A549 (cell line): ENCODE results near the gene ADGRG6. TPM values are rescaled to one million over a fixed set of nuclear protein-coding genes. Genes with fewer than 3 reads are reported as not detected.

Source experiments
- ATAC-seq, 2 experiments: fragments of 200-7000 bp in 1 of 2; fragments of >200 bp in 1 of 2; cut with Nextera tagmentation in 1 of 2; cut with Tn5 transposase in 1 of 2; 3 replicates each; pipeline versions ENCODE4 v1.8.0 to v1.9.1; 2018 to 2020; ENCODE audit warnings: mild to moderate bottlenecking in 1 of 2, moderate library complexity in 1 of 2
- CTCF ChIA-PET: fragments of 300-600 bp; sonication (Branson Sonifier 250); formaldehyde crosslinking; extraction: SDS; loops from one replicate; lab custom pipeline; 2021; ENCODE audit warnings: antibody characterized with exemption, inconsistent platforms; lab: Yijun Ruan, JAX
- POLR2A ChIA-PET: fragments of 350-600 bp; formaldehyde crosslinking; extraction: SDS; loops from one replicate; lab custom pipeline; 2021; ENCODE audit warnings: antibody characterized with exemption, inconsistent platforms; lab: Yijun Ruan, JAX
- DNase-seq, 2 experiments: peaks; one replicate each; pipeline versions ENCODE4 v3.0.0 to v3.0.0-alpha.2; 2011 to 2016; ENCODE audit warnings: low read depth in 1 of 2, low spot score in 1 of 2
- FAIRE-seq: peaks from 2 replicates; lab custom pipeline; 2011; peaks lifted over from hg19 to GRCh38; lab: Jason Lieb, UNC
- H3K27ac ChIP-seq, 2 experiments: fragments of >200 bp; sonication (Bioruptor Twin); formaldehyde crosslinking; 3 replicates each; pipeline ENCODE4 v1.5.1; 2016 to 2017
- H3K4me1 ChIP-seq: fragments of >200 bp; sonication (Bioruptor Twin); formaldehyde crosslinking; 3 replicates; pipeline ENCODE4 v1.6.1; 2016
- H3K4me2 ChIP-seq: fragments of >200 bp; sonication (Bioruptor Twin); formaldehyde crosslinking; 3 replicates; pipeline ENCODE4 v1.6.1; 2016
- H3K4me3 ChIP-seq: fragments of >200 bp; sonication (Bioruptor Twin); formaldehyde crosslinking; 3 replicates; pipeline ENCODE4 v1.5.1; 2016
- H3K9me3 ChIP-seq: fragments of >200 bp; sonication (Bioruptor Twin); formaldehyde crosslinking; 3 replicates; pipeline ENCODE4 v1.6.1; 2016
- CBX2 ChIP-seq: fragments of 200-600 bp; sonication (generic); IDR thresholded peaks from 2 replicates; pipeline ENCODE4 v1.6.1; 2016; ENCODE audit warnings: low read depth, mild to moderate bottlenecking, borderline replicate concordance
- ESRRA ChIP-seq: fragments of 150-350 bp; IDR thresholded peaks from 2 replicates; pipeline ENCODE4 v1.6.1; 2014; ENCODE audit warnings: mild to moderate bottlenecking, low read length, borderline replicate concordance
- FOSB ChIP-seq: fragments of 250-450 bp; sonication (Bioruptor Pico); IDR thresholded peaks from 2 replicates; pipeline ENCODE4 v1.5.0; 2020; ENCODE audit warnings: mild to moderate bottlenecking, moderate library complexity
- HDAC2 ChIP-seq: fragments of 200-600 bp; sonication (generic); IDR thresholded peaks from 2 replicates; pipeline ENCODE4 v1.6.1; 2016
- HOXA7 ChIP-seq: fragments of 250-450 bp; sonication (Bioruptor Pico); IDR thresholded peaks from 2 replicates; pipeline ENCODE4 v1.5.0; 2020; ENCODE audit warnings: mild to moderate bottlenecking, moderate library complexity
- HOXB13 ChIP-seq: fragments of 250-450 bp; sonication (Bioruptor Pico); IDR thresholded peaks from 2 replicates; pipeline ENCODE4 v1.5.0; 2020; ENCODE audit warnings: low read depth, mild to moderate bottlenecking, moderate library complexity
- JUN ChIP-seq, 2 experiments: fragments of >200 bp; sonication (Bioruptor Twin); formaldehyde crosslinking; IDR thresholded peaks; 2 replicates in 1 of 2; 3 replicates in 1 of 2; pipeline ENCODE4 v1.6.1; 2016 to 2017
- JUNB ChIP-seq: fragments of >200 bp; sonication (Bioruptor Twin); formaldehyde crosslinking; IDR thresholded peaks from 2 replicates; pipeline ENCODE4 v1.6.1; 2016
- KDM5A ChIP-seq: fragments of 200-600 bp; sonication (generic); IDR thresholded peaks from 2 replicates; pipeline ENCODE4 v1.6.1; 2016; ENCODE audit warnings: antibody characterized with exemption, mild to moderate bottlenecking
- MAFK ChIP-seq: fragments of 450-650 bp; IDR thresholded peaks from 2 replicates; pipeline ENCODE4 v1.6.1; 2014; ENCODE audit not compliant: partially characterized antibody
- NPAS2 ChIP-seq: fragments of 250-450 bp; sonication (Bioruptor Pico); IDR thresholded peaks from 2 replicates; pipeline ENCODE4 v1.8.0; 2022; ENCODE audit warnings: mild to moderate bottlenecking, moderate library complexity, borderline replicate concordance
- POLR2AphosphoS2 ChIP-seq: conservative IDR thresholded peaks from 2 replicates; pipeline ENCODE4 v1.6.1; 2012; ENCODE audit warnings: low read length, improper control_type of control experiment, inconsistent platforms
- RCOR1 ChIP-seq: fragments of 150-350 bp; IDR thresholded peaks from 2 replicates; pipeline ENCODE4 v1.6.1; 2014; ENCODE audit warnings: antibody characterized with exemption, low read length, low read depth
- RFX5 ChIP-seq: fragments of 450-650 bp; IDR thresholded peaks from 2 replicates; pipeline ENCODE4 v1.7.1; 2014; ENCODE audit warnings: antibody characterized with exemption, mild to moderate bottlenecking, moderate library complexity
- RNF2 ChIP-seq: fragments of 200-600 bp; sonication (generic); IDR thresholded peaks from 2 replicates; pipeline ENCODE4 v1.6.1; 2016; ENCODE audit warnings: low read depth, mild to moderate bottlenecking, antibody characterized with exemption, moderate library complexity, borderline replicate concordance
- TFCP2L1 ChIP-seq: fragments of 250-450 bp; sonication (Bioruptor Pico); IDR thresholded peaks from 2 replicates; pipeline ENCODE4 v1.5.0; 2021; ENCODE audit warnings: mild to moderate bottlenecking
- ZC3H11A ChIP-seq: fragments of 450-650 bp; IDR thresholded peaks from 2 replicates; pipeline ENCODE4 v1.6.1; 2014; ENCODE audit warnings: antibody characterized with exemption, mild to moderate bottlenecking
- ZNF302 ChIP-seq: fragments of 250-450 bp; sonication (Bioruptor Pico); IDR thresholded peaks from 2 replicates; pipeline ENCODE4 v1.9.0; 2021; ENCODE audit warnings: inconsistent platforms, mild to moderate bottlenecking, moderate library complexity
- ZSCAN20 ChIP-seq: fragments of 250-450 bp; sonication (Bioruptor Pico); IDR thresholded peaks from 2 replicates; pipeline ENCODE4 v1.8.0; 2022; ENCODE audit warnings: mild to moderate bottlenecking, moderate library complexity
- WGBS: methylation state at CpG from one replicate; pipeline ENCODE4 v1.1.6; 2017; ENCODE audit errors: missing lambda C conversion rate; 5-methylcytosine and 5-hydroxymethylcytosine counted together
- polyA plus RNA-seq, 4 experiments: library from polyadenylated mRNA; depleted of rRNA in 3 of 4; stranded (reverse); fragments of >200 nt; fragmentation: RNase III in 1 of 4; extraction: RNeasy Plus Mini Kit Qiagen cat#74134 plus additional on column Dnase treatment in 1 of 4; gene quantifications; 2 replicates in 3 of 4; 3 replicates in 1 of 4; pipeline ENCODE4 v1.2.3, GENCODE V29; 2011 to 2017
- TF ChIP-seq, protein P1 (sequence below): fragments of 200-600 bp; sonication (generic); IDR thresholded peaks from 2 replicates; pipeline ENCODE4 v1.6.1; 2016; ENCODE audit warnings: antibody characterized with exemption, mild to moderate bottlenecking, moderate library complexity
- TF ChIP-seq, protein P2 (sequence below): fragments of 250-450 bp; sonication (Bioruptor Pico); IDR thresholded peaks from 2 replicates; pipeline ENCODE4 v1.5.0; 2021; ENCODE audit warnings: mild to moderate bottlenecking, moderate library complexity, borderline replicate concordance
- TF ChIP-seq, protein P3 (sequence below): fragments of 150-350 bp; IDR thresholded peaks from 2 replicates; pipeline ENCODE4 v1.6.1; 2014; ENCODE audit warnings: low read depth, mild to moderate bottlenecking, low read length
- TF ChIP-seq, protein P4 (sequence below): fragments of >200 bp; sonication (Bioruptor Twin); formaldehyde crosslinking; IDR thresholded peaks from 3 replicates; pipeline ENCODE4 v1.6.1; 2016
- TF ChIP-seq, protein P5 (sequence below): fragments of >200 bp; sonication (Bioruptor Twin); formaldehyde crosslinking; IDR thresholded peaks from 2 replicates; pipeline ENCODE4 v1.6.1; 2016
- TF ChIP-seq, protein P6 (sequence below): IDR thresholded peaks from 2 replicates; pipeline ENCODE4 v1.6.1; 2012

ADGRG6 gene
- polyA plus RNA-seq, 2 of the 4 experiments (the other 2 are of a cell fraction) = 55.4 to 181 TPM

DNA sequence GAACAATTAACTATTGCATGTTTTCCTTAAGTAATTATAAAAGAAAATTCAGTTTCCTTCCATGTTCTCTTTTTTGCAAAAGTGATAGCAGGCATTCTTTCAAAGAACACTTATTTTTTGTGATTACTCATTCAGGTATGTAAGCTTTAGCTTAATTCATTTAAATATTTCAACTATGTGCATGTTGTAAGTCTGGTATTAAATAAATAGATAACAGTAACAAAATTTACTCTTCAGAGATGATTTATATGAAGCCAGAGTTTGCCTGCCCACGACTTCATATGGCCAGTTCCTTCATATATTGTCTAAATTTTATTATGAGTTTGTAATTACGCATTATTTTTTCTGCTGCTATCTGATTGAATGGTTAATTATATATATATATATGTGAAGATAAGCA lies 110.9 kb downstream of the ADGRG6 start:
- Histone ChIP-seq H3K27ac (peak overlapping the region in 1 of 2 experiments; percentile 76; a peak in 3 of 6 replicates), H3K4me1 (peaks cover 64% of the 10 kb centered on the region), H3K4me3 (no peak overlapping the region), H3K9me3 (no peaks in the 10 kb centered on the region), H3K4me2 (peak overlapping the region; percentile 66)
- ATAC-seq (no peak), DNase-seq (no peak), FAIRE-seq (no peak)
- CTCF ChIA-PET = no interaction called here
- POLR2A ChIA-PET = no interaction called here
- TF ChIP-seq HOXA7 = no peak
- no peak for TF ChIP-seq MAFK
- TF ChIP-seq, protein P1, sequence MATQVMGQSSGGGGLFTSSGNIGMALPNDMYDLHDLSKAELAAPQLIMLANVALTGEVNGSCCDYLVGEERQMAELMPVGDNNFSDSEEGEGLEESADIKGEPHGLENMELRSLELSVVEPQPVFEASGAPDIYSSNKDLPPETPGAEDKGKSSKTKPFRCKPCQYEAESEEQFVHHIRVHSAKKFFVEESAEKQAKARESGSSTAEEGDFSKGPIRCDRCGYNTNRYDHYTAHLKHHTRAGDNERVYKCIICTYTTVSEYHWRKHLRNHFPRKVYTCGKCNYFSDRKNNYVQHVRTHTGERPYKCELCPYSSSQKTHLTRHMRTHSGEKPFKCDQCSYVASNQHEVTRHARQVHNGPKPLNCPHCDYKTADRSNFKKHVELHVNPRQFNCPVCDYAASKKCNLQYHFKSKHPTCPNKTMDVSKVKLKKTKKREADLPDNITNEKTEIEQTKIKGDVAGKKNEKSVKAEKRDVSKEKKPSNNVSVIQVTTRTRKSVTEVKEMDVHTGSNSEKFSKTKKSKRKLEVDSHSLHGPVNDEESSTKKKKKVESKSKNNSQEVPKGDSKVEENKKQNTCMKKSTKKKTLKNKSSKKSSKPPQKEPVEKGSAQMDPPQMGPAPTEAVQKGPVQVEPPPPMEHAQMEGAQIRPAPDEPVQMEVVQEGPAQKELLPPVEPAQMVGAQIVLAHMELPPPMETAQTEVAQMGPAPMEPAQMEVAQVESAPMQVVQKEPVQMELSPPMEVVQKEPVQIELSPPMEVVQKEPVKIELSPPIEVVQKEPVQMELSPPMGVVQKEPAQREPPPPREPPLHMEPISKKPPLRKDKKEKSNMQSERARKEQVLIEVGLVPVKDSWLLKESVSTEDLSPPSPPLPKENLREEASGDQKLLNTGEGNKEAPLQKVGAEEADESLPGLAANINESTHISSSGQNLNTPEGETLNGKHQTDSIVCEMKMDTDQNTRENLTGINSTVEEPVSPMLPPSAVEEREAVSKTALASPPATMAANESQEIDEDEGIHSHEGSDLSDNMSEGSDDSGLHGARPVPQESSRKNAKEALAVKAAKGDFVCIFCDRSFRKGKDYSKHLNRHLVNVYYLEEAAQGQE = no peak
- TF ChIP-seq JUNB = no peak
- no peak for TF ChIP-seq RFX5
- TF ChIP-seq HDAC2 = no peak
- no peak for TF ChIP-seq POLR2AphosphoS2
- TF ChIP-seq, protein P2, sequence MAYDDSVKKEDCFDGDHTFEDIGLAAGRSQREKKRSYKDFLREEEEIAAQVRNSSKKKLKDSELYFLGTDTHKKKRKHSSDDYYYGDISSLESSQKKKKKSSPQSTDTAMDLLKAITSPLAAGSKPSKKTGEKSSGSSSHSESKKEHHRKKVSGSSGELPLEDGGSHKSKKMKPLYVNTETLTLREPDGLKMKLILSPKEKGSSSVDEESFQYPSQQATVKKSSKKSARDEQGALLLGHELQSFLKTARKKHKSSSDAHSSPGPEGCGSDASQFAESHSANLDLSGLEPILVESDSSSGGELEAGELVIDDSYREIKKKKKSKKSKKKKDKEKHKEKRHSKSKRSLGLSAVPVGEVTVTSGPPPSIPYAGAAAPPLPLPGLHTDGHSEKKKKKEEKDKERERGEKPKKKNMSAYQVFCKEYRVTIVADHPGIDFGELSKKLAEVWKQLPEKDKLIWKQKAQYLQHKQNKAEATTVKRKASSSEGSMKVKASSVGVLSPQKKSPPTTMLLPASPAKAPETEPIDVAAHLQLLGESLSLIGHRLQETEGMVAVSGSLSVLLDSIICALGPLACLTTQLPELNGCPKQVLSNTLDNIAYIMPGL (CRISPR knock-in tag) = no peak
- no peak for TF ChIP-seq KDM5A
- WGBS = 51% methylated on average over 2 of the region's 2 CpGs

DNA sequence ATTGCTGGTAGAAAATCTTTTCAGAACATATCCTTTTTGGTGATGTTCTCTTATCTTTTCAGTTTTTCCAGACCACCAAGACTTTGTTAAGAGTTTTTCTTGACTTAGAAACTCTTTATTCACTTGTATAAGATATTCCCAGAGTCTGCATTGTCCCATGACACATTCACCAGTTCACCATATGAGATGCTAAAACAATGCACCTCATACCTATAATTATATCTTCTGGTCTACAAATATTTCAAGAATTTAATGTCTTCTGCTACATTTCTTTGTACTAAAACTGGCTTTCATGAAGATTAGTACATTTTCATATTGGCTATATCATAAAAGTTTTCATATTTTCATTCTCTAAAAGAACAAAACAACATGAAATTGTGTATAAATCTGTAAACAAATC lies 111.3 kb downstream of the ADGRG6 start:
- TF ChIP-seq, protein P3, sequence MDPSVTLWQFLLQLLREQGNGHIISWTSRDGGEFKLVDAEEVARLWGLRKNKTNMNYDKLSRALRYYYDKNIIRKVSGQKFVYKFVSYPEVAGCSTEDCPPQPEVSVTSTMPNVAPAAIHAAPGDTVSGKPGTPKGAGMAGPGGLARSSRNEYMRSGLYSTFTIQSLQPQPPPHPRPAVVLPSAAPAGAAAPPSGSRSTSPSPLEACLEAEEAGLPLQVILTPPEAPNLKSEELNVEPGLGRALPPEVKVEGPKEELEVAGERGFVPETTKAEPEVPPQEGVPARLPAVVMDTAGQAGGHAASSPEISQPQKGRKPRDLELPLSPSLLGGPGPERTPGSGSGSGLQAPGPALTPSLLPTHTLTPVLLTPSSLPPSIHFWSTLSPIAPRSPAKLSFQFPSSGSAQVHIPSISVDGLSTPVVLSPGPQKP = no peak
- TF ChIP-seq, protein P4, sequence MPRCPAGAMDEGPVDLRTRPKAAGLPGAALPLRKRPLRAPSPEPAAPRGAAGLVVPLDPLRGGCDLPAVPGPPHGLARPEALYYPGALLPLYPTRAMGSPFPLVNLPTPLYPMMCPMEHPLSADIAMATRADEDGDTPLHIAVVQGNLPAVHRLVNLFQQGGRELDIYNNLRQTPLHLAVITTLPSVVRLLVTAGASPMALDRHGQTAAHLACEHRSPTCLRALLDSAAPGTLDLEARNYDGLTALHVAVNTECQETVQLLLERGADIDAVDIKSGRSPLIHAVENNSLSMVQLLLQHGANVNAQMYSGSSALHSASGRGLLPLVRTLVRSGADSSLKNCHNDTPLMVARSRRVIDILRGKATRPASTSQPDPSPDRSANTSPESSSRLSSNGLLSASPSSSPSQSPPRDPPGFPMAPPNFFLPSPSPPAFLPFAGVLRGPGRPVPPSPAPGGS = no peak
- no peak for TF ChIP-seq FOSB
- TF ChIP-seq, protein P5, sequence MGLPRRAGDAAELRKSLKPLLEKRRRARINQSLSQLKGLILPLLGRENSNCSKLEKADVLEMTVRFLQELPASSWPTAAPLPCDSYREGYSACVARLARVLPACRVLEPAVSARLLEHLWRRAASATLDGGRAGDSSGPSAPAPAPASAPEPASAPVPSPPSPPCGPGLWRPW = no peak
- no peak for TF ChIP-seq NPAS2 (CRISPR knock-in tag)
- no peak for TF ChIP-seq ZSCAN20 (CRISPR knock-in tag)
- TF ChIP-seq ESRRA = no peak
- TF ChIP-seq MAFK = no peak
- TF ChIP-seq, protein P6, sequence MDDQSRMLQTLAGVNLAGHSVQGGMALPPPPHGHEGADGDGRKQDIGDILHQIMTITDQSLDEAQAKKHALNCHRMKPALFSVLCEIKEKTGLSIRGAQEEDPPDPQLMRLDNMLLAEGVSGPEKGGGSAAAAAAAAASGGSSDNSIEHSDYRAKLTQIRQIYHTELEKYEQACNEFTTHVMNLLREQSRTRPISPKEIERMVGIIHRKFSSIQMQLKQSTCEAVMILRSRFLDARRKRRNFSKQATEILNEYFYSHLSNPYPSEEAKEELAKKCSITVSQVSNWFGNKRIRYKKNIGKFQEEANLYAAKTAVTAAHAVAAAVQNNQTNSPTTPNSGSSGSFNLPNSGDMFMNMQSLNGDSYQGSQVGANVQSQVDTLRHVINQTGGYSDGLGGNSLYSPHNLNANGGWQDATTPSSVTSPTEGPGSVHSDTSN = no peak
- TF ChIP-seq RNF2 = no peak
- TF ChIP-seq HDAC2 = no peak
- no peak for TF ChIP-seq JUN (IDR thresholded peaks at IDR 0.05)
- no peak for TF ChIP-seq HOXB13 (CRISPR knock-in tag)
- TF ChIP-seq CBX2 = no peak
- no peak for TF ChIP-seq RCOR1
- no peak for TF ChIP-seq TFCP2L1 (CRISPR knock-in tag)
- TF ChIP-seq ZNF302 (CRISPR knock-in tag) = no peak
- no peak for TF ChIP-seq RFX5
- TF ChIP-seq, protein P1 = no peak
- no peak for TF ChIP-seq ZC3H11A
- ATAC-seq = peak in 1 of 2 experiments; percentile 52; a peak in 3 of 6 replicates
- H3K9me3 ChIP-seq = no peaks in the 10 kb centered on the region
- no peak for FAIRE-seq
- H3K4me1 ChIP-seq = peaks cover 64% of the 10 kb centered on the region
- peak overlapping the region; percentile 66 for H3K4me2 ChIP-seq
- ChIA-PET CTCF (no interaction called here), POLR2A (no interaction called here)
- no peak overlapping the region for H3K4me3 ChIP-seq
- DNase-seq = no peak
- H3K27ac ChIP-seq = peak overlapping the region; percentile 74 to 76; a peak in 5 of 6 replicates
